Ishikawa (cell line): ENCODE results near the gene CHST15.

Experiments used
- CEBPB ChIP-seq: IDR thresholded peaks from 2 replicates; pipeline ENCODE4 v1.6.1; 2012
- EGR1 ChIP-seq: IDR thresholded peaks from 2 replicates; pipeline ENCODE4 v1.6.1; 2012
- EP300 ChIP-seq: IDR thresholded peaks from 2 replicates; pipeline ENCODE4 v1.6.1; 2012; ENCODE audit warnings: borderline replicate concordance
- RAD21 ChIP-seq: IDR thresholded peaks from 2 replicates; pipeline ENCODE4 v1.6.1; 2012; ENCODE audit warnings: low read depth
- TAF1 ChIP-seq: IDR thresholded peaks from 2 replicates; pipeline ENCODE4 v1.6.1; 2012; ENCODE audit warnings: low read depth, mild to moderate bottlenecking
- TEAD4 ChIP-seq: IDR thresholded peaks from 2 replicates; pipeline ENCODE4 v1.6.1; 2012
- YY1 ChIP-seq: IDR thresholded peaks from 2 replicates; pipeline ENCODE4 v1.6.1; 2012; ENCODE audit warnings: low read depth
- ZBTB7A ChIP-seq: IDR thresholded peaks from 2 replicates; pipeline ENCODE4 v1.6.1; 2012; ENCODE audit warnings: low read depth
- TF ChIP-seq, protein P1 (sequence below): IDR thresholded peaks from 2 replicates; pipeline ENCODE4 v1.6.1; 2012
- TF ChIP-seq, protein P2 (sequence below): IDR thresholded peaks from 2 replicates; pipeline ENCODE4 v1.6.1; 2012; ENCODE audit warnings: low read depth, mild to moderate bottlenecking
- TF ChIP-seq, protein P3 (sequence below): IDR thresholded peaks from 2 replicates; pipeline ENCODE4 v1.6.1; 2012

- TF ChIP-seq, protein P1, sequence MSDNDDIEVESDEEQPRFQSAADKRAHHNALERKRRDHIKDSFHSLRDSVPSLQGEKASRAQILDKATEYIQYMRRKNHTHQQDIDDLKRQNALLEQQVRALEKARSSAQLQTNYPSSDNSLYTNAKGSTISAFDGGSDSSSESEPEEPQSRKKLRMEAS, result no peak
- TF ChIP-seq, protein P2, sequence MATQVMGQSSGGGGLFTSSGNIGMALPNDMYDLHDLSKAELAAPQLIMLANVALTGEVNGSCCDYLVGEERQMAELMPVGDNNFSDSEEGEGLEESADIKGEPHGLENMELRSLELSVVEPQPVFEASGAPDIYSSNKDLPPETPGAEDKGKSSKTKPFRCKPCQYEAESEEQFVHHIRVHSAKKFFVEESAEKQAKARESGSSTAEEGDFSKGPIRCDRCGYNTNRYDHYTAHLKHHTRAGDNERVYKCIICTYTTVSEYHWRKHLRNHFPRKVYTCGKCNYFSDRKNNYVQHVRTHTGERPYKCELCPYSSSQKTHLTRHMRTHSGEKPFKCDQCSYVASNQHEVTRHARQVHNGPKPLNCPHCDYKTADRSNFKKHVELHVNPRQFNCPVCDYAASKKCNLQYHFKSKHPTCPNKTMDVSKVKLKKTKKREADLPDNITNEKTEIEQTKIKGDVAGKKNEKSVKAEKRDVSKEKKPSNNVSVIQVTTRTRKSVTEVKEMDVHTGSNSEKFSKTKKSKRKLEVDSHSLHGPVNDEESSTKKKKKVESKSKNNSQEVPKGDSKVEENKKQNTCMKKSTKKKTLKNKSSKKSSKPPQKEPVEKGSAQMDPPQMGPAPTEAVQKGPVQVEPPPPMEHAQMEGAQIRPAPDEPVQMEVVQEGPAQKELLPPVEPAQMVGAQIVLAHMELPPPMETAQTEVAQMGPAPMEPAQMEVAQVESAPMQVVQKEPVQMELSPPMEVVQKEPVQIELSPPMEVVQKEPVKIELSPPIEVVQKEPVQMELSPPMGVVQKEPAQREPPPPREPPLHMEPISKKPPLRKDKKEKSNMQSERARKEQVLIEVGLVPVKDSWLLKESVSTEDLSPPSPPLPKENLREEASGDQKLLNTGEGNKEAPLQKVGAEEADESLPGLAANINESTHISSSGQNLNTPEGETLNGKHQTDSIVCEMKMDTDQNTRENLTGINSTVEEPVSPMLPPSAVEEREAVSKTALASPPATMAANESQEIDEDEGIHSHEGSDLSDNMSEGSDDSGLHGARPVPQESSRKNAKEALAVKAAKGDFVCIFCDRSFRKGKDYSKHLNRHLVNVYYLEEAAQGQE, result no peak
- TF ChIP-seq TEAD4 (no peak), ZBTB7A (no peak), TAF1 (no peak), EP300 (no peak), RAD21 (no peak), CEBPB (no peak), YY1 (no peak), EGR1 (no peak)
- TF ChIP-seq, protein P3, sequence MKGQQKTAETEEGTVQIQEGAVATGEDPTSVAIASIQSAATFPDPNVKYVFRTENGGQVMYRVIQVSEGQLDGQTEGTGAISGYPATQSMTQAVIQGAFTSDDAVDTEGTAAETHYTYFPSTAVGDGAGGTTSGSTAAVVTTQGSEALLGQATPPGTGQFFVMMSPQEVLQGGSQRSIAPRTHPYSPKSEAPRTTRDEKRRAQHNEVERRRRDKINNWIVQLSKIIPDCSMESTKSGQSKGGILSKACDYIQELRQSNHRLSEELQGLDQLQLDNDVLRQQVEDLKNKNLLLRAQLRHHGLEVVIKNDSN, result no peak
Measured at GRCh38 chr10:124123156-124123555, 29.8 kb upstream of the CHST15 start.
